Measurements from ENCODE around the gene HSPA2. TPM values are rescaled to one million over a fixed set of nuclear protein-coding genes. Genes with fewer than 3 reads are reported as not detected.

HSPA2 gene
- total and polyA plus RNA-seq, 2 donors (not counting 1 experiment from before 2014, with no cell fraction given): 3.6 to 19.6 TPM

- no peaks in the 10 kb centered on the region for H3K4me1 ChIP-seq (ENCODE audit: control insufficient read depth in 2 of 2, insufficient read depth in 2 of 2, low read length in 2 of 2)
- Mint-ChIP-seq H3K9me3 (ENCODE audit: insufficient read depth) (no peaks in the 10 kb centered on the region), H3K27ac (no peak overlapping the region), H3K27me3 (peaks cover 3% of the 10 kb centered on the region), H3K4me1 (no peaks in the 10 kb centered on the region), H3K4me3 (no peak overlapping the region)
- H3K27me3 ChIP-seq (replicated peaks in 1 of 4; ENCODE audit: control extremely low read depth in 1 of 4, control insufficient read depth in 3 of 4, insufficient read depth in 4 of 4, low read length in 3 of 4): peaks cover 0 to 3% (median 0%) of the 10 kb centered on the region in 4 experiments
- H3K4me2 ChIP-seq (replicated peaks; ENCODE audit: low read depth, low read length, poor library complexity, severe bottlenecking): no peak overlapping the region
- ChIA-PET CTCF (no interaction called here), POLR2A (no interaction called here)
- no peak overlapping the region for H3K9ac ChIP-seq (ENCODE audit: low read length)
- TF ChIP-seq EZH2 (IDR thresholded peaks at IDR 0.05; ENCODE audit: borderline replicate concordance, insufficient read depth, low read depth, low read length, poor library complexity, severe bottlenecking): no peak
- TF ChIP-seq CTCF (IDR thresholded peaks at IDR 0.05): no peak
- H2AFZ ChIP-seq (ENCODE audit: insufficient read depth, low read depth, low read length, poor library complexity, severe bottlenecking): no peak overlapping the region
- WGBS (ENCODE audit: insufficient coverage): 100% methylated on average over 2 of the region's 3 CpGs
- H3K4me3 ChIP-seq (ENCODE audit: control extremely low read depth in 1 of 5, extremely low read depth in 1 of 5, insufficient read depth in 1 of 5, low read depth in 2 of 5, low read length in 4 of 5): no peak overlapping the region
- H4K20me1 ChIP-seq (ENCODE audit: control insufficient read depth, insufficient read depth, low read length, poor library complexity, severe bottlenecking): no peaks in the 10 kb centered on the region
- H3K9me3 ChIP-seq (ENCODE audit: control extremely low read depth in 1 of 3, control insufficient read depth in 2 of 3, insufficient read depth in 1 of 3, low read length in 2 of 3): no peaks in the 10 kb centered on the region
- intact Hi-C loops (cut with micrococcal nuclease): no loop called here
- DNase-seq (no peak), ATAC-seq (ENCODE audit: low read depth) (no peak)
- H3K36me3 ChIP-seq (replicated peaks in 1 of 2; ENCODE audit: control extremely low read depth in 1 of 2, control insufficient read depth in 1 of 2, extremely low read depth in 1 of 2, insufficient read depth in 2 of 2, low read length in 1 of 2): no peaks in the 10 kb centered on the region
- no peak overlapping the region for H3K27ac ChIP-seq (ENCODE audit: low read length in 2 of 2)
- no peaks in the 10 kb centered on the region for H3K79me2 ChIP-seq (ENCODE audit: control insufficient read depth, insufficient read depth, low read length)
Observed at GRCh38 chr14:64591809-64592208, 51.3 kb downstream of the HSPA2 start.

Small RNA genes within 50 kb of the gene (small RNA-seq; reads per million reads assigned to genes)
- gene AL049869.4 (ENCODE audit: insufficient read length, low read depth, low replicate concordance): not detected

Other genes starting within 250 kb of the HSPA2 start
- 87.8 and 98.7 TPM in 2 replicates for gene ESR2, start 246.4 kb upstream of the HSPA2 start, total RNA-seq
- gene ESR2, start 246.4 kb upstream of the HSPA2 start, polyA plus RNA-seq: 3.6 and 5.4 TPM in 2 replicates
- gene MTHFD1, start 152.4 kb upstream of the HSPA2 start, total RNA-seq: 47.1 and 51.3 TPM in 2 replicates
- gene MTHFD1, start 152.4 kb upstream of the HSPA2 start, polyA plus RNA-seq: 32.3 and 34.5 TPM in 2 replicates
- gene AKAP5, start 75.2 kb upstream of the HSPA2 start, total RNA-seq: 1.4 and 1.7 TPM in 2 replicates
- gene AKAP5, start 75.2 kb upstream of the HSPA2 start, polyA plus RNA-seq: 0.21 and 0.32 TPM in 2 replicates
- 45.7 and 51.0 TPM in 2 replicates for gene ZBTB25, start 36.9 kb upstream of the HSPA2 start, total RNA-seq
- gene ZBTB25, start 36.9 kb upstream of the HSPA2 start, polyA plus RNA-seq: 19.8 and 20.8 TPM in 2 replicates
- 108 and 109 TPM in 2 replicates for gene ZBTB1, start 36.0 kb upstream of the HSPA2 start, total RNA-seq
- 52.8 and 81.6 TPM in 2 replicates for gene ZBTB1, start 36.0 kb upstream of the HSPA2 start, polyA plus RNA-seq
- not detected in 2 replicates for gene PPP1R36, start 9.2 kb downstream of the HSPA2 start, total RNA-seq
- 0.06 TPM in 1 of 2 replicates, not detected in the other for gene PPP1R36, start 9.2 kb downstream of the HSPA2 start, polyA plus RNA-seq
- 0.12 and 0.22 TPM in 2 replicates for gene PLEKHG3, start 163.7 kb downstream of the HSPA2 start, total RNA-seq
- gene PLEKHG3, start 163.7 kb downstream of the HSPA2 start, polyA plus RNA-seq: 0.25 and 0.63 TPM in 2 replicates

Measured in B cell (primary cell).